GM18520 (cell line): ENCODE data around the gene ITM2C.

Experiments used
- ATAC-seq: cut with Tn5 transposase; IDR thresholded peaks from one replicate; pipeline ENCODE4 v1.9.1; 2021; ENCODE audit not compliant: unreplicated experiment

The ITM2C gene

GRCh38 chr2:230906471-230907230 lies 41.9 kb downstream of the ITM2C start:
- ATAC-seq: no peak

GRCh38 chr2:230907361-230908091 lies 42.8 kb downstream of the ITM2C start:
- ATAC-seq: no peak

GRCh38 chr2:230908092-230908594 lies 43.4 kb downstream of the ITM2C start:
- ATAC-seq: no peak

GRCh38 chr2:230908595-230909191 lies 44.0 kb downstream of the ITM2C start:
- no peak for ATAC-seq

- no peak for ATAC-seq
Observed at GRCh38 chr2:230909841-230910545, 45.3 kb downstream of the ITM2C start.

- ATAC-seq: no peak
Observed at GRCh38 chr2:230910546-230911177, 45.9 kb downstream of the ITM2C start.

- no peak for ATAC-seq
Observed at GRCh38 chr2:230912046-230912445, 47.3 kb downstream of the ITM2C start.

GRCh38 chr2:230912724-230913123 lies 48.0 kb downstream of the ITM2C start:
- no peak for ATAC-seq

GRCh38 chr2:230913406-230914143 lies 48.8 kb downstream of the ITM2C start:
- no peak for ATAC-seq

- ATAC-seq: no peak
Observed at GRCh38 chr2:230914886-230915285, 50.1 kb downstream of the ITM2C start.

- ATAC-seq: no peak
Observed at GRCh38 chr2:230915319-230915718, 50.6 kb downstream of the ITM2C start.

GRCh38 chr2:230916218-230916617 lies 51.5 kb downstream of the ITM2C start:
- ATAC-seq: no peak

- ATAC-seq: no peak
Observed at GRCh38 chr2:230919240-230919639, 54.5 kb downstream of the ITM2C start.

GRCh38 chr2:230919681-230920080 lies 54.9 kb downstream of the ITM2C start:
- ATAC-seq: no peak

GRCh38 chr2:230920167-230920566 lies 55.4 kb downstream of the ITM2C start:
- ATAC-seq: no peak

GRCh38 chr2:230921806-230922595 lies 57.3 kb downstream of the ITM2C start:
- ATAC-seq: no peak

GRCh38 chr2:230922951-230923717 lies 58.4 kb downstream of the ITM2C start:
- no peak for ATAC-seq

- ATAC-seq: peak; percentile 1
Observed at GRCh38 chr2:230924092-230924469, 59.3 kb downstream of the ITM2C start.
